Lung (tissue), 12 donors: ENCODE data around the gene GABRB1. TPM values are rescaled to one million over a fixed set of nuclear protein-coding genes. Genes with fewer than 3 reads are reported as not detected.

Experiments
- ATAC-seq: fragments of 200-7000 bp; cut with Tn5 transposase; one replicate; pipeline ENCODE4 v1.9.1; 2020; ENCODE audit warnings: moderate number of reproducible peaks; ENCODE audit not compliant: insufficient read depth, low FRiP score
- DNase-seq, 3 donors: peaks; one replicate each; pipeline ENCODE4 v3.0.0-alpha.2; 2013 to 2017
- H3K27ac ChIP-seq, 2 donors: one replicate each; pipeline ENCODE4 v1.5.1; 2013; ENCODE audit warnings: mild to moderate bottlenecking in 2 of 2, moderate library complexity in 2 of 2, control low read depth in 1 of 2, inconsistent platforms in 1 of 2, low read depth in 1 of 2, low read length in 1 of 2
- H3K27me3 ChIP-seq, 3 donors: one replicate each; pipeline ENCODE4 v1.5.1; 2013; ENCODE audit warnings: low read length in 2 of 3; ENCODE audit not compliant: control insufficient read depth in 3 of 3, insufficient read depth in 3 of 3
- H3K36me3 ChIP-seq, 4 donors: one replicate each; pipeline ENCODE4 v1.5.1; 2013; ENCODE audit warnings: low read length in 4 of 4, mild to moderate bottlenecking in 1 of 4, moderate library complexity in 1 of 4; ENCODE audit not compliant: control insufficient read depth in 4 of 4, insufficient read depth in 4 of 4
- H3K4me1 ChIP-seq, 5 donors: one replicate each; pipeline ENCODE4 v1.5.1; 2013; ENCODE audit warnings: low read length in 5 of 5, mild to moderate bottlenecking in 2 of 5, moderate library complexity in 1 of 5; ENCODE audit not compliant: control insufficient read depth in 5 of 5, insufficient read depth in 5 of 5
- H3K4me3 ChIP-seq: one replicate; pipeline ENCODE4 v1.5.1; 2013; ENCODE audit warnings: mild to moderate bottlenecking, control low read depth, moderate library complexity
- H3K9ac ChIP-seq, 2 donors: one replicate each; pipeline ENCODE4 v1.5.1; 2013; ENCODE audit warnings: low read length in 2 of 2, control low read depth in 1 of 2; ENCODE audit not compliant: insufficient read depth in 1 of 2
- H3K9me3 ChIP-seq, 4 donors: one replicate each; pipeline ENCODE4 v1.5.1; 2013; ENCODE audit warnings: low read length in 3 of 4, mild to moderate bottlenecking in 1 of 4, moderate library complexity in 1 of 4; ENCODE audit not compliant: control insufficient read depth in 4 of 4, insufficient read depth in 3 of 4
- CTCF ChIP-seq: IDR thresholded peaks from 2 replicates; pipeline ENCODE4 v1.5.1; 2012; ENCODE audit warnings: mild to moderate bottlenecking; ENCODE audit errors: control extremely low read depth, extremely low read depth
- WGBS, 2 donors: extraction: QIAGEN DNeasy Blood & Tissue Kit; methylation state at CpG; one replicate each; pipeline ENCODE4 v1.1.7; 2013; 5-methylcytosine and 5-hydroxymethylcytosine counted together
- polyA plus RNA-seq, 2 donors: library from polyadenylated mRNA; stranded (reverse); fragments of 200-250 nt; gene quantifications; one replicate each; pipeline ENCODE4 v1.2.1, GENCODE V29; 2013
- total RNA-seq, 2 donors: library from RNA; depleted of rRNA in 1 of 2; stranded (reverse); fragments of >200 nt in 1 of 2; gene quantifications; one replicate each; pipeline ENCODE4 v1.2.1, GENCODE V29; 2014 to 2021
- donor health status: control.
- donor health status: control.
- donor health status: Bipolar disorder and iron deficiency.
- donor health status: healthy.
- donor health status: DM: yes; HTN: yes; CAD: no.

GABRB1 gene
- total and polyA plus RNA-seq, 4 donors, result 0.34 TPM; not detected in 3

- Histone ChIP-seq H3K4me1 (peaks cover 0 to 11% (median 5%) of the 10 kb centered on the region in 5 donors), H3K9ac (peak within 1 kb of the TSS; percentile 64 to 91), H3K27ac (peak within 1 kb of the TSS; percentile 76 to 81), H3K4me3 (peak within 1 kb of the TSS; percentile 63), H3K9me3 (no peaks in the 10 kb centered on the region), H3K27me3 (no peaks in the 10 kb centered on the region), H3K36me3 (peaks cover 0 to 14% (median 2%) of the 10 kb centered on the region in 4 donors)
- DNase-seq (peak; percentile 96 to 98 (median 98)), ATAC-seq (peak; percentile 97)
- WGBS, 2 donors, result 0% methylated on average over 44 to 51 of the region's 51 CpGs
- peak; percentile 7 for TF ChIP-seq CTCF
Observed at GRCh38 chr4:47463235-47463956, 432.0 kb downstream of the GABRB1 start, which contains the start of gene COMMD8. TSS of gene COMMD8 (minus strand) at chr4:47463702. CDS start at chr4:47463651, 51 bp downstream.

GRCh38 chr4:47465004-47465403, 433.6 kb downstream of the GABRB1 start:
- DNase-seq (no peak), ATAC-seq (no peak)
- H3K9ac ChIP-seq, result no peak overlapping the region
- WGBS, 2 donors, result 27 to 61% methylated on average over 2 of the region's 2 CpGs
- peaks cover 0 to 2% (median 0%) of the 10 kb centered on the region in 4 donors for H3K36me3 ChIP-seq
- TF ChIP-seq CTCF, result no peak
- no peaks in the 10 kb centered on the region for H3K9me3 ChIP-seq
- H3K27me3 ChIP-seq, result no peaks in the 10 kb centered on the region
- H3K27ac ChIP-seq, result no peak overlapping the region
- peaks cover 0 to 15% (median 5%) of the 10 kb centered on the region in 5 donors for H3K4me1 ChIP-seq
- H3K4me3 ChIP-seq, result no peak overlapping the region

GRCh38 chr4:47466056-47466785, 434.9 kb downstream of the GABRB1 start:
- 36 to 45% methylated on average over 2 of the region's 2 CpGs for WGBS, 2 donors

More at GRCh38 chr4:47466056-47466785, 434.9 kb downstream of the GABRB1 start:
- no peak for TF ChIP-seq CTCF
- no peak for ATAC-seq
- Histone ChIP-seq H3K9me3 (no peaks in the 10 kb centered on the region), H3K27me3 (no peaks in the 10 kb centered on the region), H3K4me1 (peaks cover 0 to 15% (median 5%) of the 10 kb centered on the region in 5 donors), H3K36me3 (no peaks in the 10 kb centered on the region), H3K9ac (no peak overlapping the region), H3K27ac (no peak overlapping the region), H3K4me3 (no peak overlapping the region)
- no peak for DNase-seq
